HepG2 (cell line): Measurements from ENCODE around the gene NAP1L1. TPM values are rescaled to one million over a fixed set of nuclear protein-coding genes. Genes with fewer than 3 reads are reported as not detected.

Source experiments
- ATAC-seq: fragments of 200-7000 bp; cut with Tn5 transposase; 3 replicates; pipeline ENCODE4 v1.9.1; 2020; ENCODE audit warnings: mild to moderate bottlenecking, moderate library complexity
- BruUV-seq: library from RNA; stranded (reverse); fragments of 400-500 nt; replicated peaks from 2 replicates; lab custom pipeline; 2021; lab: Mats Ljungman, UMichigan
- CTCF ChIA-PET: fragments of 300-600 bp; formaldehyde crosslinking; extraction: SDS; loops from one replicate; lab custom pipeline; 2021; ENCODE audit warnings: low total read pairs, inconsistent platforms, low intra/inter-chr PET ratio; lab: Yijun Ruan, JAX
- POLR2A ChIA-PET: fragments of 350-600 bp; sonication (Branson Sonifier 250); formaldehyde crosslinking; loops from one replicate; lab custom pipeline; 2020; ENCODE audit warnings: antibody characterized with exemption, inconsistent platforms; lab: Yijun Ruan, JAX
- DNase-seq: peaks from one replicate; pipeline ENCODE4 v3.0.0-alpha.2; 2015; ENCODE audit warnings: low spot score
- FAIRE-seq: peaks from 3 replicates; lab custom pipeline; 2011; peaks lifted over from hg19 to GRCh38; lab: Jason Lieb, UNC
- H2AFZ ChIP-seq: one replicate; pipeline ENCODE4 v1.6.1; 2011; ENCODE audit warnings: low read length, inconsistent platforms
- H3K27ac ChIP-seq: fragments of 300-600 bp; 3 replicates; pipeline ENCODE4 v1.8.0; 2011; ENCODE audit warnings: mixed run types, mild to moderate bottlenecking, mixed read lengths, low read length, inconsistent platforms; ENCODE audit not compliant: insufficient read depth; ENCODE audit errors: extremely low read length
- H3K27me3 ChIP-seq, 2 experiments: fragments of 200-600 bp in 1 of 2; 2 replicates in 1 of 2; 3 replicates in 1 of 2; pipeline versions ENCODE4 v1.6.0 to v1.8.0; 2011; ENCODE audit warnings: low read length in 2 of 2, mild to moderate bottlenecking in 2 of 2, moderate library complexity in 2 of 2, inconsistent platforms in 1 of 2; ENCODE audit not compliant: insufficient read depth in 2 of 2, control insufficient read depth in 1 of 2
- H3K36me3 ChIP-seq, 2 experiments: fragments of 200-600 bp in 1 of 2; replicated peaks in 1 of 2; 2 replicates in 1 of 2; 3 replicates in 1 of 2; pipeline versions ENCODE4 v1.5.1 to v1.8.0; 2011; ENCODE audit warnings: low read length in 2 of 2, inconsistent platforms in 1 of 2; ENCODE audit not compliant: insufficient read depth in 2 of 2, control insufficient read depth in 1 of 2
- H3K4me1 ChIP-seq: 2 replicates; pipeline ENCODE4 v1.5.1; 2012; ENCODE audit warnings: low read length, inconsistent platforms; ENCODE audit not compliant: insufficient read depth
- H3K4me2 ChIP-seq: 2 replicates; pipeline ENCODE4 v1.6.0; 2011; ENCODE audit warnings: low read depth, low read length, inconsistent platforms
- H3K4me3 ChIP-seq, 3 experiments: fragments of 200-600 bp in 1 of 3; sonication (generic), shearing (Covaris generic) in 1 of 3; replicated peaks in 1 of 3; 2 replicates each; pipeline ENCODE4 v1.5.1; 2011 to 2016; ENCODE audit warnings: low read length in 3 of 3, inconsistent platforms in 2 of 3, low read depth in 2 of 3, mild to moderate bottlenecking in 2 of 3, control low read depth in 1 of 3, mixed read lengths in 1 of 3; ENCODE audit not compliant: insufficient read depth in 1 of 3
- H3K79me2 ChIP-seq: one replicate; pipeline ENCODE4 v1.6.1; 2011; ENCODE audit warnings: low read length, inconsistent platforms; ENCODE audit not compliant: insufficient read depth
- H3K9ac ChIP-seq: 2 replicates; pipeline ENCODE4 v1.6.0; 2011; ENCODE audit warnings: mild to moderate bottlenecking, low read depth, low read length, inconsistent platforms; ENCODE audit not compliant: insufficient read depth
- H3K9me3 ChIP-seq: 2 replicates; pipeline ENCODE4 v1.5.1; 2012; ENCODE audit warnings: mild to moderate bottlenecking, low read length
- H4K20me1 ChIP-seq: 2 replicates; pipeline ENCODE4 v1.6.0; 2011; ENCODE audit warnings: inconsistent platforms, mild to moderate bottlenecking, low read length, moderate library complexity; ENCODE audit not compliant: insufficient read depth
- AGO1 ChIP-seq: fragments of 200-400 bp; formaldehyde crosslinking; IDR thresholded peaks from 2 replicates; pipeline ENCODE4 v1.6.1; 2017; ENCODE audit warnings: mild to moderate bottlenecking, low read depth, low read length, moderate library complexity; ENCODE audit not compliant: poor library complexity, severe bottlenecking
- FOXA1 ChIP-seq, 2 experiments: fragments of 450-650 bp in 1 of 2; sonication (generic) in 1 of 2; formaldehyde crosslinking in 1 of 2; IDR thresholded peaks; 2 replicates each; pipeline versions ENCODE4 v1.4.0 to v1.6.1; 2016 to 2020; ENCODE audit warnings: missing genetic modification reagents in 1 of 2
- GTF3A ChIP-seq: sonication (generic); formaldehyde crosslinking; conservative IDR thresholded peaks from 2 replicates; pipeline ENCODE4 v1.4.0; 2020; ENCODE audit warnings: mild to moderate bottlenecking, missing genetic modification reagents
- MAFF ChIP-seq: IDR thresholded peaks from 2 replicates; pipeline ENCODE4 v1.6.1; 2011; ENCODE audit warnings: low read depth, low read length, improper control_type of control experiment
- MBD4 ChIP-seq: IDR thresholded peaks from 2 replicates; pipeline ENCODE4 v1.6.1; 2012; ENCODE audit warnings: low read length, inconsistent platforms, borderline replicate concordance
- MLLT10 ChIP-seq: sonication (generic); formaldehyde crosslinking; IDR thresholded peaks from 2 replicates; pipeline ENCODE4 v1.4.0; 2020; ENCODE audit warnings: missing genetic modification reagents
- NFKB2 ChIP-seq: sonication (generic); formaldehyde crosslinking; IDR thresholded peaks from 2 replicates; pipeline ENCODE4 v1.4.0; 2020; ENCODE audit warnings: missing genetic modification reagents, borderline replicate concordance
- SALL2 ChIP-seq: sonication (generic); formaldehyde crosslinking; IDR thresholded peaks from 2 replicates; pipeline ENCODE4 v1.8.1; 2023; ENCODE audit warnings: mild to moderate bottlenecking, missing genetic modification reagents, inconsistent platforms
- SP2 ChIP-seq: sonication (generic); formaldehyde crosslinking; IDR thresholded peaks from 2 replicates; pipeline ENCODE4 v1.5.1; 2020; ENCODE audit warnings: mild to moderate bottlenecking, missing genetic modification reagents
- SP5 ChIP-seq: IDR thresholded peaks from 2 replicates; pipeline ENCODE4 v1.6.1; 2016; ENCODE audit warnings: low read depth, borderline replicate concordance
- SSRP1 ChIP-seq: IDR thresholded peaks from 2 replicates; pipeline ENCODE4 v1.6.1; 2016; ENCODE audit warnings: control low read depth
- ZNF275 ChIP-seq: sonication (generic); formaldehyde crosslinking; IDR thresholded peaks from 2 replicates; pipeline ENCODE4 v1.8.0; 2022; ENCODE audit warnings: missing genetic modification reagents, mild to moderate bottlenecking, inconsistent platforms, borderline replicate concordance
- ZNF3 ChIP-seq: IDR thresholded peaks from 2 replicates; pipeline ENCODE4 v1.7.0; 2017; ENCODE audit warnings: inconsistent platforms
- ZNF367 ChIP-seq: sonication (generic); formaldehyde crosslinking; IDR thresholded peaks from 2 replicates; pipeline ENCODE4 v1.4.0; 2020; ENCODE audit warnings: missing genetic modification reagents, borderline replicate concordance
- ZNF382 ChIP-seq: sonication (generic); formaldehyde crosslinking; IDR thresholded peaks from 2 replicates; pipeline ENCODE4 v1.5.0; 2020; ENCODE audit warnings: missing genetic modification reagents, mild to moderate bottlenecking, borderline replicate concordance
- ZNF678 ChIP-seq: sonication (generic); formaldehyde crosslinking; IDR thresholded peaks from 2 replicates; pipeline ENCODE4 v1.4.0; 2020; ENCODE audit warnings: mild to moderate bottlenecking, missing genetic modification reagents
- ZNF850 ChIP-seq: sonication (generic); formaldehyde crosslinking; conservative IDR thresholded peaks from 2 replicates; pipeline ENCODE4 v1.9.0; 2021; ENCODE audit warnings: mild to moderate bottlenecking, missing genetic modification reagents
- ZZZ3 ChIP-seq: sonication (generic); formaldehyde crosslinking; IDR thresholded peaks from 2 replicates; pipeline ENCODE4 v1.4.0; 2020; ENCODE audit warnings: missing genetic modification reagents, mild to moderate bottlenecking, borderline replicate concordance
- WGBS: methylation state at CpG from one replicate; pipeline ENCODE4 v1.1.6; 2017; ENCODE audit warnings: low lambda C conversion rate; 5-methylcytosine and 5-hydroxymethylcytosine counted together
- in situ Hi-C: cut with HindIII; loops from 2 replicates; pipeline ENCODE4 v1.10.0; 2017; ENCODE audit warnings: low pct_unique_long_range_greater_than_20kb; ENCODE audit not compliant: extremely low pct_ligation_motif_present
- intact Hi-C: fragments of 100-400 bp; cut with micrococcal nuclease; formaldehyde crosslinking; loops from one replicate; pipeline ENCODE4 v1.10.0; 2022; ENCODE audit not compliant: unreplicated experiment
- polyA plus RNA-seq, 8 experiments: library from polyadenylated mRNA; depleted of rRNA in 3 of 8; stranded (reverse) in 7 of 8; unstranded in 1 of 8; fragments of >200 nt; fragmentation: Illumina TruSeq in 4 of 8; extraction: Trizol in 4 of 8; gene quantifications; 2 replicates each; pipeline versions ENCODE4 v1.2.1 to v1.2.3, GENCODE V29; 2011 to 2016; ENCODE audit warnings: low read depth in 4 of 8, missing spikeins in 1 of 8, mixed read lengths in 1 of 8; ENCODE audit not compliant: insufficient read depth in 1 of 8
- total RNA-seq, 5 experiments: library from RNA; depleted of rRNA; stranded (reverse); fragments of >200 nt; fragmentation: Illumina TruSeq; extraction: Trizol; gene quantifications; 2 replicates each; pipeline ENCODE4 v1.2.3, GENCODE V29; 2016; ENCODE audit warnings: low read depth in 1 of 5
- TF ChIP-seq, protein P1 (sequence below): sonication (generic); formaldehyde crosslinking; IDR thresholded peaks from 2 replicates; pipeline ENCODE4 v1.8.0; 2022; ENCODE audit warnings: mild to moderate bottlenecking, missing genetic modification reagents; ENCODE audit not compliant: insufficient replicate concordance
- TF ChIP-seq, protein P2 (sequence below): sonication (generic); formaldehyde crosslinking; IDR thresholded peaks from 2 replicates; pipeline ENCODE4 v1.5.0; 2020; ENCODE audit warnings: mild to moderate bottlenecking, missing genetic modification reagents

The NAP1L1 gene
- total and polyA plus RNA-seq, 2 of the 13 experiments (the other 11 are each of a cell fraction or from before 2014, with no cell fraction given): 207 to 309 TPM

- intact Hi-C loops: no loop called here
- TF ChIP-seq ZNF850 (CRISPR knock-in tag) (no peak), ZNF367 (CRISPR knock-in tag) (no peak), AGO1 (no peak), ZNF382 (CRISPR knock-in tag) (no peak), MAFF (no peak), MBD4 (no peak), ZNF678 (CRISPR knock-in tag) (no peak), SP2 (CRISPR knock-in tag) (no peak), GTF3A (CRISPR knock-in tag) (no peak), MLLT10 (CRISPR knock-in tag) (no peak), SP5 (CRISPR knock-in tag) (no peak), SSRP1 (CRISPR knock-in tag) (no peak), NFKB2 (no peak), ZZZ3 (CRISPR knock-in tag) (no peak), ZNF275 (CRISPR knock-in tag) (no peak), ZNF3 (no peak), FOXA1 (IDR thresholded peaks at IDR 0.05) (no peak), FOXA1 (CRISPR knock-in tag; IDR thresholded peaks at IDR 0.05) (no peak), SALL2 (CRISPR knock-in tag) (no peak)
- TF ChIP-seq, protein P1, sequence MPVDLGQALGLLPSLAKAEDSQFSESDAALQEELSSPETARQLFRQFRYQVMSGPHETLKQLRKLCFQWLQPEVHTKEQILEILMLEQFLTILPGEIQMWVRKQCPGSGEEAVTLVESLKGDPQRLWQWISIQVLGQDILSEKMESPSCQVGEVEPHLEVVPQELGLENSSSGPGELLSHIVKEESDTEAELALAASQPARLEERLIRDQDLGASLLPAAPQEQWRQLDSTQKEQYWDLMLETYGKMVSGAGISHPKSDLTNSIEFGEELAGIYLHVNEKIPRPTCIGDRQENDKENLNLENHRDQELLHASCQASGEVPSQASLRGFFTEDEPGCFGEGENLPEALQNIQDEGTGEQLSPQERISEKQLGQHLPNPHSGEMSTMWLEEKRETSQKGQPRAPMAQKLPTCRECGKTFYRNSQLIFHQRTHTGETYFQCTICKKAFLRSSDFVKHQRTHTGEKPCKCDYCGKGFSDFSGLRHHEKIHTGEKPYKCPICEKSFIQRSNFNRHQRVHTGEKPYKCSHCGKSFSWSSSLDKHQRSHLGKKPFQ: no peak
- TF ChIP-seq, protein P2, sequence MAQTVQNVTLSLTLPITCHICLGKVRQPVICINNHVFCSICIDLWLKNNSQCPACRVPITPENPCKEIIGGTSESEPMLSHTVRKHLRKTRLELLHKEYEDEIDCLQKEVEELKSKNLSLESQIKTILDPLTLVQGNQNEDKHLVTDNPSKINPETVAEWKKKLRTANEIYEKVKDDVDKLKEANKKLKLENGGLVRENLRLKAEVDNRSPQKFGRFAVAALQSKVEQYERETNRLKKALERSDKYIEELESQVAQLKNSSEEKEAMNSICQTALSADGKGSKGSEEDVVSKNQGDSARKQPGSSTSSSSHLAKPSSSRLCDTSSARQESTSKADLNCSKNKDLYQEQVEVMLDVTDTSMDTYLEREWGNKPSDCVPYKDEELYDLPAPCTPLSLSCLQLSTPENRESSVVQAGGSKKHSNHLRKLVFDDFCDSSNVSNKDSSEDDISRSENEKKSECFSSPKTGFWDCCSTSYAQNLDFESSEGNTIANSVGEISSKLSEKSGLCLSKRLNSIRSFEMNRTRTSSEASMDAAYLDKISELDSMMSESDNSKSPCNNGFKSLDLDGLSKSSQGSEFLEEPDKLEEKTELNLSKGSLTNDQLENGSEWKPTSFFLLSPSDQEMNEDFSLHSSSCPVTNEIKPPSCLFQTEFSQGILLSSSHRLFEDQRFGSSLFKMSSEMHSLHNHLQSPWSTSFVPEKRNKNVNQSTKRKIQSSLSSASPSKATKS (CRISPR knock-in tag): no peak
- peaks cover 0 to 2% of the 10 kb centered on the region in 2 experiments; a peak in 2 of 5 replicates for H3K27me3 ChIP-seq
- ATAC-seq (no peak), FAIRE-seq (no peak), DNase-seq (no peak)
- ChIA-PET CTCF (no interaction called here), POLR2A (no interaction called here)
- no peaks in the 10 kb centered on the region for H3K79me2 ChIP-seq
- no peak overlapping the region for H2AFZ ChIP-seq
- WGBS: 0% methylated on average over 1 of the region's 1 CpG
- no peaks in the 10 kb centered on the region for H3K4me1 ChIP-seq
- no TSS peak for BruUV-seq
- in situ Hi-C loops: no loop called here
- no peak overlapping the region for H3K4me3 ChIP-seq
- H3K4me2 ChIP-seq: no peak overlapping the region
- H4K20me1 ChIP-seq: no peaks in the 10 kb centered on the region
- H3K9ac ChIP-seq: no peak overlapping the region
- H3K36me3 ChIP-seq: no peaks in the 10 kb centered on the region
- H3K27ac ChIP-seq: no peak overlapping the region
- no peaks in the 10 kb centered on the region for H3K9me3 ChIP-seq
These were observed 17.4 kb upstream of the NAP1L1 start for GRCh38 chr12:76101739-76102385.
